ENCODE results near the gene PPP6R1.
A peak's percentile ranks its signal among the peaks of the same experiment; 100 is the strongest.
"Not testable (repeated sequence)": the region's sequence is repeated elsewhere in the genome, so short reads cannot be mapped to it uniquely, and the experiment has no call there.

The PPP6R1 gene

GRCh38 chr19:55216461-55217198 is 42.2 kb downstream of the PPP6R1 start:
- peaks cover 15 to 21% of the 10 kb centered on the region in 2 donors for H3K27me3 ChIP-seq (ENCODE audit: control insufficient read depth in 1 of 2, insufficient read depth in 2 of 2, low read length in 2 of 2)
- H3K27ac ChIP-seq (ENCODE audit: low read length): no peak overlapping the region
- H3K4me3 ChIP-seq (ENCODE audit: low read length in 2 of 2): peak overlapping the region in 1 of 2 donors; percentile 59
- peak overlapping the region in 1 of 2 donors; percentile 21 for H3K9ac ChIP-seq (ENCODE audit: low read length in 2 of 2)
- H3K9me3 ChIP-seq (ENCODE audit: control insufficient read depth in 2 of 2, low read length in 2 of 2): peaks cover 3 to 14% of the 10 kb centered on the region in 2 donors
- no peaks in the 10 kb centered on the region for H3K36me3 ChIP-seq (ENCODE audit: control insufficient read depth in 2 of 2, insufficient read depth in 2 of 2, low read length in 2 of 2)
- peaks cover 6% of the 10 kb centered on the region for H3K4me1 ChIP-seq (ENCODE audit: control insufficient read depth, insufficient read depth, low read length)

- H3K36me3 ChIP-seq (ENCODE audit: control insufficient read depth in 2 of 2, insufficient read depth in 2 of 2, low read length in 2 of 2): no peaks in the 10 kb centered on the region
- H3K4me3 ChIP-seq (ENCODE audit: low read length in 2 of 2): no peak overlapping the region
- peaks cover 15 to 21% of the 10 kb centered on the region in 2 donors for H3K27me3 ChIP-seq (ENCODE audit: control insufficient read depth in 1 of 2, insufficient read depth in 2 of 2, low read length in 2 of 2)
- H3K27ac ChIP-seq (ENCODE audit: low read length): no peak overlapping the region
- H3K4me1 ChIP-seq (ENCODE audit: control insufficient read depth, insufficient read depth, low read length): peaks cover 12% of the 10 kb centered on the region
- H3K9me3 ChIP-seq (ENCODE audit: control insufficient read depth in 2 of 2, low read length in 2 of 2): peaks cover 3 to 5% of the 10 kb centered on the region in 2 donors
- H3K9ac ChIP-seq (ENCODE audit: low read length in 2 of 2): no peak overlapping the region
Observed at GRCh38 chr19:55213547-55213946, 45.3 kb downstream of the PPP6R1 start.

GRCh38 chr19:55212447-55212846 is 46.4 kb downstream of the PPP6R1 start:
- peaks cover 12% of the 10 kb centered on the region for H3K4me1 ChIP-seq (ENCODE audit: control insufficient read depth, insufficient read depth, low read length)
- peaks cover 15 to 21% of the 10 kb centered on the region in 2 donors for H3K27me3 ChIP-seq (ENCODE audit: control insufficient read depth in 1 of 2, insufficient read depth in 2 of 2, low read length in 2 of 2)
- no peak overlapping the region for H3K27ac ChIP-seq (ENCODE audit: low read length)
- no peak overlapping the region for H3K4me3 ChIP-seq (ENCODE audit: low read length in 2 of 2)
- no peaks in the 10 kb centered on the region for H3K36me3 ChIP-seq (ENCODE audit: control insufficient read depth in 2 of 2, insufficient read depth in 2 of 2, low read length in 2 of 2)
- no peak overlapping the region for H3K9ac ChIP-seq (ENCODE audit: low read length in 2 of 2)
- H3K9me3 ChIP-seq (ENCODE audit: control insufficient read depth in 2 of 2, low read length in 2 of 2): peaks cover 3 to 5% of the 10 kb centered on the region in 2 donors

- peaks cover 17 to 18% of the 10 kb centered on the region in 2 donors for H3K27me3 ChIP-seq (ENCODE audit: control insufficient read depth in 1 of 2, insufficient read depth in 2 of 2, low read length in 2 of 2)
- peaks cover 13% of the 10 kb centered on the region for H3K4me1 ChIP-seq (ENCODE audit: control insufficient read depth, insufficient read depth, low read length)
- peaks cover 3 to 5% of the 10 kb centered on the region in 2 donors for H3K9me3 ChIP-seq (ENCODE audit: control insufficient read depth in 2 of 2, low read length in 2 of 2)
- no peaks in the 10 kb centered on the region for H3K36me3 ChIP-seq (ENCODE audit: control insufficient read depth in 2 of 2, insufficient read depth in 2 of 2, low read length in 2 of 2)
- H3K27ac ChIP-seq (ENCODE audit: low read length): no peak overlapping the region
- no peak overlapping the region for H3K9ac ChIP-seq (ENCODE audit: low read length in 2 of 2)
- H3K4me3 ChIP-seq (ENCODE audit: low read length in 2 of 2): no peak overlapping the region
Observed at GRCh38 chr19:55209693-55210472, 48.9 kb downstream of the PPP6R1 start.

- Histone ChIP-seq H3K36me3 (ENCODE audit: control insufficient read depth in 2 of 2, insufficient read depth in 2 of 2, low read length in 2 of 2) (no peaks in the 10 kb centered on the region), H3K27ac (ENCODE audit: low read length) (no peak within 1 kb of the TSS), H3K4me1 (ENCODE audit: control insufficient read depth, insufficient read depth, low read length) (peaks cover 13% of the 10 kb centered on the region), H3K4me3 (ENCODE audit: low read length in 2 of 2) (no peak within 1 kb of the TSS), H3K9me3 (ENCODE audit: control insufficient read depth in 2 of 2, low read length in 2 of 2) (peaks cover 3 to 5% of the 10 kb centered on the region in 2 donors), H3K27me3 (ENCODE audit: control insufficient read depth in 1 of 2, insufficient read depth in 2 of 2, low read length in 2 of 2) (peaks cover 14 to 15% of the 10 kb centered on the region in 2 donors), H3K9ac (ENCODE audit: low read length in 2 of 2) (no peak within 1 kb of the TSS)
Observed at GRCh38 chr19:55208880-55209692, 49.7 kb downstream of the PPP6R1 start, which contains the start of gene PTPRH. Gene PTPRH, minus strand, starts transcription at chr19:55209501. Its CDS starts 68 bp downstream, at chr19:55209433.

- peaks cover 13% of the 10 kb centered on the region for H3K4me1 ChIP-seq (ENCODE audit: control insufficient read depth, insufficient read depth, low read length)
- no peaks in the 10 kb centered on the region for H3K36me3 ChIP-seq (ENCODE audit: control insufficient read depth in 2 of 2, insufficient read depth in 2 of 2, low read length in 2 of 2)
- no peaks in the 10 kb centered on the region for H3K9me3 ChIP-seq (ENCODE audit: control insufficient read depth in 2 of 2, low read length in 2 of 2)
- peaks cover 6 to 9% of the 10 kb centered on the region in 2 donors for H3K27me3 ChIP-seq (ENCODE audit: control insufficient read depth in 1 of 2, insufficient read depth in 2 of 2, low read length in 2 of 2)
- H3K9ac ChIP-seq (ENCODE audit: low read length in 2 of 2): no peak overlapping the region
- H3K4me3 ChIP-seq (ENCODE audit: low read length in 2 of 2): peak overlapping the region; percentile 19 to 29
- H3K27ac ChIP-seq (ENCODE audit: low read length): no peak overlapping the region
Observed at GRCh38 chr19:55206664-55207500, 51.9 kb downstream of the PPP6R1 start.

- not testable (repeated sequence) for H3K4me1 ChIP-seq (ENCODE audit: control insufficient read depth, insufficient read depth, low read length); H3K36me3 ChIP-seq (ENCODE audit: control insufficient read depth in 2 of 2, insufficient read depth in 2 of 2, low read length in 2 of 2); H3K9ac ChIP-seq (ENCODE audit: low read length in 2 of 2); H3K9me3 ChIP-seq (ENCODE audit: control insufficient read depth in 2 of 2, low read length in 2 of 2); H3K4me3 ChIP-seq (ENCODE audit: low read length in 2 of 2); H3K27ac ChIP-seq (ENCODE audit: low read length)
- H3K27me3 ChIP-seq (ENCODE audit: control insufficient read depth in 1 of 2, insufficient read depth in 2 of 2, low read length in 2 of 2): peaks cover 9 to 18% of the 10 kb centered on the region in 2 donors
Observed at GRCh38 chr19:55202199-55202598, 56.6 kb downstream of the PPP6R1 start.

- Histone ChIP-seq H3K9ac (ENCODE audit: low read length in 2 of 2) (no peak overlapping the region), H3K4me1 (ENCODE audit: control insufficient read depth, insufficient read depth, low read length) (no peaks in the 10 kb centered on the region), H3K4me3 (ENCODE audit: low read length in 2 of 2) (no peak overlapping the region), H3K9me3 (ENCODE audit: control insufficient read depth in 2 of 2, low read length in 2 of 2) (no peaks in the 10 kb centered on the region), H3K27ac (ENCODE audit: low read length) (no peak overlapping the region), H3K36me3 (ENCODE audit: control insufficient read depth in 2 of 2, insufficient read depth in 2 of 2, low read length in 2 of 2) (no peaks in the 10 kb centered on the region), H3K27me3 (ENCODE audit: control insufficient read depth in 1 of 2, insufficient read depth in 2 of 2, low read length in 2 of 2) (peaks cover 3 to 12% of the 10 kb centered on the region in 2 donors)
Observed at GRCh38 chr19:55199620-55200204, 59.1 kb downstream of the PPP6R1 start.

GRCh38 chr19:55198651-55199050 is 60.2 kb downstream of the PPP6R1 start:
- Histone ChIP-seq H3K4me1 (ENCODE audit: control insufficient read depth, insufficient read depth, low read length) (no peaks in the 10 kb centered on the region), H3K9ac (ENCODE audit: low read length in 2 of 2) (no peak overlapping the region), H3K9me3 (ENCODE audit: control insufficient read depth in 2 of 2, low read length in 2 of 2) (no peaks in the 10 kb centered on the region), H3K27ac (ENCODE audit: low read length) (no peak overlapping the region), H3K36me3 (ENCODE audit: control insufficient read depth in 2 of 2, insufficient read depth in 2 of 2, low read length in 2 of 2) (no peaks in the 10 kb centered on the region), H3K4me3 (ENCODE audit: low read length in 2 of 2) (no peak overlapping the region), H3K27me3 (ENCODE audit: control insufficient read depth in 1 of 2, insufficient read depth in 2 of 2, low read length in 2 of 2) (peaks cover 3 to 10% of the 10 kb centered on the region in 2 donors)

Data from stomach smooth muscle (tissue), 2 donors.